ENCODE results near the gene DDX1.

DNA sequence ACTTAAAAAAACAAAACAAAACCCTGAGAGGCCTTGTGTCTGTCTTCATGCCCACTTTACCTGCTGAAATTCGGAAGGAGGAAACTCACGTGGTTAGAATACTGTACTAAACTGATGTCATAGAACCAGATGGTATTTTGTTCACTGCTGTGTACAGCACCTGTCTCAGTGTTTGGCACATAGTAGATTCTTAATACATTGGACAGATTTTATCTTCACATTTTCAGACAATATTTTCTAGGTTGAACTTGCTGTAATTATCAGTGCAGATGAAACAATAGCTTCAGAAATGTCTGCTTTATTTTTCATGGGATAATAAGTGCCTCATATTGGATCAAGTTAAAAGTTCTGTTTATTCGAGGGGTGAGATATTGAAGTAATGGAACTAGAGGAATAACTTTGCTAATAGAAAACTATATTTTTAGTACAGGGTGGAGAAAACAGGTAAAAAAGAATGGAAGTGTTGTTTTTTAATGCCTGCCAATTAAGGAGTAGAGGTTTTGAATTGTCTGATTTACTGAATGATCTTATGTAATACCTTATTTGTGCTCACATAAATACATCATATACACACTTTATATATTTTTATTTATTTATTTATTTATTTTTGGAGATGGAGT is 23.7 kb downstream of the DDX1 start:
- TF ChIP-seq, protein P1, sequence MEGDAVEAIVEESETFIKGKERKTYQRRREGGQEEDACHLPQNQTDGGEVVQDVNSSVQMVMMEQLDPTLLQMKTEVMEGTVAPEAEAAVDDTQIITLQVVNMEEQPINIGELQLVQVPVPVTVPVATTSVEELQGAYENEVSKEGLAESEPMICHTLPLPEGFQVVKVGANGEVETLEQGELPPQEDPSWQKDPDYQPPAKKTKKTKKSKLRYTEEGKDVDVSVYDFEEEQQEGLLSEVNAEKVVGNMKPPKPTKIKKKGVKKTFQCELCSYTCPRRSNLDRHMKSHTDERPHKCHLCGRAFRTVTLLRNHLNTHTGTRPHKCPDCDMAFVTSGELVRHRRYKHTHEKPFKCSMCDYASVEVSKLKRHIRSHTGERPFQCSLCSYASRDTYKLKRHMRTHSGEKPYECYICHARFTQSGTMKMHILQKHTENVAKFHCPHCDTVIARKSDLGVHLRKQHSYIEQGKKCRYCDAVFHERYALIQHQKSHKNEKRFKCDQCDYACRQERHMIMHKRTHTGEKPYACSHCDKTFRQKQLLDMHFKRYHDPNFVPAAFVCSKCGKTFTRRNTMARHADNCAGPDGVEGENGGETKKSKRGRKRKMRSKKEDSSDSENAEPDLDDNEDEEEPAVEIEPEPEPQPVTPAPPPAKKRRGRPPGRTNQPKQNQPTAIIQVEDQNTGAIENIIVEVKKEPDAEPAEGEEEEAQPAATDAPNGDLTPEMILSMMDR (IDR thresholded peaks at IDR 0.05; ENCODE audit: low read depth, low read length): no peak
- TF ChIP-seq POLR2A (IDR thresholded peaks at IDR 0.05; ENCODE audit: extremely low read depth, insufficient read length): no peak
